Stimulated activated CD8-positive, alpha-beta memory T cell treated with anti-CD3 and anti-CD28 coated beads, Interleukin-15, amount 100 ng/mL, for 24 hours (primary cell): ENCODE data around the gene CDK19.
"Not testable (repeated sequence)": the region's sequence is repeated elsewhere in the genome, so short reads cannot be mapped to it uniquely, and the experiment has no call there.

Experiments used
- DNase-seq: peaks from one replicate; pipeline ENCODE4 v3.0.0-alpha.2; 2020; ENCODE audit warnings: low read depth

Gene CDK19

DNA sequence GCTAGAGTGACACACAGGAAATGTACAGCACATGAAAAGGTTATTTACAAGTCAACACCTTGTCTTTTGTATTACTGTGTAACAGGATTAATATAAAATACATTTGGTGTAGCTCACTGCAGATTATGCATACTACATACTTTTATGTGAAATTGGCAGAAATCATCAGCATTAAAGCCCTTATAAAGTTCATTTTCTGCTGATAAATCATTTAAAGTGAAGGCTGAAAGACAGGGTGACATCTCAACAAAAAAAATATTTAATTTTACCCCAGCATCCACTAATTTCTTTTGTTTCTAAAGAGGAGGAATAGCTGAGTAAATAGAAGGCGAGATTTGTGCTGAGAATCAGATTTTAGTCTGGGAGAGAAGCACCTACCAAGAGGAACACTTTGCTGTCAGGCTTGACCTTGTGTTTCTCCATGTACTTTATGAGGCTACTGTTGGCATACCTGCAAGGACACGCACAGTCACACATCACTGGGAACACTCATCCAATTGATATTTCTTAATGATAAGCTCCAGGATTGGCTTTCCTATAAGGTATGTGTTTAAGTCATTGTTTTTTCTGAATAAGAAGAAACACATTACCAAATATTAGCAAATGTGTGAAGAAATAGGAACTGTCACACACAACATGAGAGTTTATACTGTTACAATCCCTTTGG lies 192.2 kb downstream of the CDK19 start:
- DNase-seq: no peak

DNA sequence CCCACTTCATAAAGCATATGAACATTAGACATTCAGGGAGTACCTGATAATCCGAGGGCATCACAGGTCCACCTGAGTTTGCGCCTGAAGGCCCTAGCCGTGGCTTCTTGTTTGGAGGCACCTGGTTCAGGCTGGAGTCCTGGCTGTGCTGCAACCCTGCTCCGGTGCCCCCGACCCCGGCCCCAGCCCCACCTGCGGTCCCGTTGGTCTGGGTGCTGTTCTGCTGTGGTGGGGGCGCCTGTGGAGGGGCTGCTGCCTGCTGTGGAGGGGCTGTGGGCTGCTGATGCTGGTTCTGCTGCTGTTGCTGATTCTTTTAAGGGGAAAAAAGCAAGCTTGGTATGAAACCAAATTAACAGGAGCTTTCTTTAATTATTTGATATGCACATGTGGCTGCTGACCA lies 194.2 kb downstream of the CDK19 start:
- no peak for DNase-seq

DNA sequence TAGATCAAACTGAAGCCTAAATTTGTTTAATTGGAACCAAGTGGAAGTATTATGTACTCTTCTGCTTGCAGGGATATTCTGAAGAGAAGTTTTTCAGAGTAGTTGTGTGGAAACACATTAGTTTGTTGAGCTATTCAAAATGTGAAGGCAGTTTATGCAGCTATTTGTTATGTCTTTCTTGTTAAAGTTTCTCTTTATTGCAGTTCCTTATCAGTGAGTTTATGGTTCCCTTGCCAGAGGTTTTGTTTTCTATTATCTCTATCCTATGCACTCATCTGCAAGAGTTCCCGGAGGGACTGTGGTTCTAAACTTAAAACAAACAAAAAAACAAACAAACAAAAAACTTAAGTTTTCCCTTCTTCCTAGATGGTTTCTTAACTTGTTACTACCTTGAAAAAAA lies 195.2 kb downstream of the CDK19 start:
- DNase-seq: no peak

DNA sequence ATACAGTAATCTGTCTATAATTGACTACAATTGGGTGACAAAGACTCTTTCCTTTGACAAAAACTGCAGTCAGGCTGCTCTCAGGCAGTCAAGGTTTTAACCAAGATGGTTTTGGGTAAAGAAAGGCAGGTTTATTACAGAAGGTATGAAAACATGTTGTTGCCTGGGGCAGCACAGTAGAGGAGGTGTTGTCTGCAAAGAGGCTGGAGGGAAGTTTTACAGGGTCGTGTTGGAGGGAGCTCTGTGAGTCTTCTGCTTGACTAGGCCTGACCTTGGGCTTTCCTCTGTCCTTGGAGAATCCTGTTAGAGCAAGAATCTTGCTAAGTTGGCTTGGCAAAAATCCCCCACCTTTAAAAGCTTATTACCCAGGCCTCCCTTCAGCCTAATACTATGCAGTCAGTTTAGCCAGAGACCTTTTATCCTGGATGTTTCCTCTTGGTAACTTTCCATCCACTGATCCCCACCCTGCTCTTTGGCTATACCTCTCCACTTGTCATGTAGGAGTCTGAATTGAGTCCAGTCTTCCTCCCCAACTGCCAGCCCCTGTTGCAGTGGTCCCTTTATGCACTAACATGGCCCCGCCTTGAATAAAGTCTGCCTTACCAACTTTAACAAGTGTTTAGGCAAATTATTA lies 195.9 kb downstream of the CDK19 start:
- no peak for DNase-seq

DNA sequence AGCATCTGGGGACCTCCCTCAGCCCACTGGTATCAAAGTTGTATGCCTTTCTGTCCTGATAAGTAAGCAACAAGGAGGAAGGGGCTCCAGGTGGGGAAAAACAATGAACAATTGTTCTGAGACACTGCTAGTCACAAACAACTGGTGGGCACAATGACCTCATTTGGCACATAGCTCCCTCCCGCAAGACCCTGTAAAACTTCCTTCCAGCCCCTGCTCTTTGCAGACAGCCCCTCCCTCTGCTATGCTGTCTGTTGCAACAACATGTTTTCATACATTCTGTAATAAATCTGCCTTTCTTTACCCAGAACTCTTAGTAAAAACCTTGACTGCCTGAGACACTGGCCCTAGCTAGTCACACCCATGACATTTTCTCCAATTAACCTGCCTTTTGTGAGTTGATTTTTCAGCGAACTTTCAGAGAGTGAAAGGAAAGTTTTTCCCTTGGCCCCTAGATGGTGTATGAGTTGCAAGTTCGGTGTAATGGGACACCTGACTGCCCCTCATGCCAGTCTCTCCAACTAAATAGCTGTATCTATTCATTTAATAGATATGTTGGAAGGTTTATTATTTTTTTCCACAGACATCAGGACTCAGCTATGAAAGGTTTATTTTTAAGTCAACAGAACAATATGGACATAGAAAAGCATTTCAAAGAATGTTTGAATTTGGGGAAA lies 196.5 kb downstream of the CDK19 start:
- DNase-seq: no peak

DNA sequence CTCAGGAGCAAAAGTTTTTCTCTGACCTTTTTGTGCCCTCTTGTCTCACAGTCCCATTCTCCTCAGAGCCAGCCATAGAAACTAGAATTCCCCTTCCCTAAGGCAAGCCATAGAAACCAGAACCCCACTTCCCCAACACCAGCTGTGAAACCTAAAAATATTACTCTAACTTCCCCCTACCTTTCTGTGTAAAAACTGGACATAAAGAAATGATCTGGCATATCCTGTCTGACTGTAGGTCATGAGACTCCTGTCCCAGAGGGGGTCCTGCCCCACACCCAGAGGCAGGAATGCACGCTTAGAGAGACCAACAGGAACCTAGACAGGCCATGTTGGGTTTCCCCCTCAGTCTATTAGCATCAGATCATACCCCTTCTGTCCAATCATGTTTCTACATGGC lies 198.2 kb downstream of the CDK19 start:
- DNase-seq: no peak

DNA sequence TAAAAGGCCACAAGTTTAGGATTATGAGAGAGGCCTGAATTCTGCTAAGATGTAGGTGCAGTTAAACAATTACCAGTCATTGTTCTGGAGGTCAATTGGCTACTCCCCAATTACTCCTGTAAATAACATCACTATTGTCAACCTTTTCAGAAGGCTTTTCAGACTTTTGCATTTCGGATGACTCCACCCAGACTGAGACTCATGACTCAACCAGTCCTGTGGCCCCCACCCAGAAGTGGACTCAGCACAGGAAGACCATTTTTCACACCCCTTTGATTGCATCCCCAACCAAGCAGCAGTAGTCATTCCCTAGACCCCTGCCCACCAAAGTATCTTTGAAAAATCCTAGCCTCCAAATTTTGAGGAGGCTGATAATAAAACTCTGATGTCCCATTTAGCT lies 199.5 kb downstream of the CDK19 start:
- no peak for DNase-seq

DNA sequence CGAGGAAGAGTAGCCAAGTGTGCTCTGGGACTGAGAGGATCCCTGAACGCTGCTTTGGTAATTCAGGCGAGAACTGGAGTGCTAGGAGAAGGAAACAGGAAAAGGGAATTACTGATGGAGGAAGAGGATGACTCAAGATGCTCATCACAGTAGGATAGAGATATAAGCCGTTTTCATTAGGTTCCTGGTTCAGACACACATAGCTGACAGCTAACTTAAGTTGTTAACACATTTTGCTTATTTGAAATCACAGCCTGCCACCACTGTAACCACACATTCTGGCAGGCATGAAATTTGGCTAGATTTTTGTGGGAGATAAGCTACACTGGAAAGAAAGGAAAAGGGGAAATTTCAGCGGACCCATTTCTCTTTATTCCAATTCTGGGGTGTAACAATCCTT lies 200.7 kb downstream of the CDK19 start:
- no peak for DNase-seq

DNA sequence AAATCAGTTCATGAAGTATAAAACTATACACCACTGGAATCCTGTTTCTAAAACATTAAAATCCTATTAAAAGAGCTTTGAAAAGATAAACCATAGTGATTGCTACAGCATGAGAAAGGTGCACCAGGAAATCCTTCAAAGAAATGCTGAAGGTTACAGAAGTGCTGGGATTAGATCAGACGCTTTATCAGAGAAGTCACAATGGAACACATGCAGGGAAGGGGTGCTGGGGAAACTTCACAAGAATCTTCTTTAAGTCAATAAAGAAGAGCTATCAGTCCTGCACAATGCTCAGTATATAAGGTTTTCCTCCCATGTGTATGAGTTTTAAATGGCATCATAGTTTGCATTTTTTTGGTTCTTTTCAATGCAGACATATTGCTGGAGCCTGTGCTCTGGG lies 201.2 kb downstream of the CDK19 start:
- DNase-seq: no peak

DNA sequence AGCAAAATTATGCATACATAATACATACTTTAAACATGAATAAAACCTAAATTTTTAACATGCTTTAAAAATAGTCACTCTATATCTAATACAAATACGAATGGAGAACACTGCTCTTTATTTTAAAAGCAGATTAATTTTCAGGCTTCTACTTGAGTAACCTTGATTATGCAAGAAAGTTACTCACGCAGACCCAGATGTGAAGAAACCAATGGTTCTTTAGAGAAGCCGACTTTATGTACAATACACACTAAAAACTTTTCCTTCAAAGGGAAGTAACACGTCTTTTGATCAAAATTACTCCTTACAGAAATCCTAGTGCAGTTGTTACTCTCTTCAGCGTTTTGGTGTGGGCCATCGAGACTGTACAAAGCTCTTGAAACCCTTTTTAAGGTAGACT lies 201.9 kb downstream of the CDK19 start:
- DNase-seq: no peak

DNA sequence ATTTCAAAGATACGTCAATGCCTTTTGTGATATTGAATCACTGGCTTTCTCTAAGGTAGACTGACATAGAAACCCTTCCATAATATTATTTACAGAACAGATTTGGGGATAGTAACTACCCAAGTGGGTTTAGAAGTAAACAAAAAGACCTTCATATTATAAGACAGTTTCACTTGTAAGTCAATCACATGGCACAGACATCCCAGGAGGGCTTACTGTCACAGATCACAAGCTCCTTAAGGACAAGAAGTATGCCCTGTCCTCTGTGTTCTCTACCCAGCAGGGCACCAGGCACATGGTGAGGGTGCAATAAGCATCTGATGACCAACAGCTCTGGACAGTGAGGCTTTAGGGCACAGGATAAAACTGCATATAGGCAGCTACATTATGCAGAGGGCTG lies 203.0 kb downstream of the CDK19 start:
- DNase-seq: no peak

DNA sequence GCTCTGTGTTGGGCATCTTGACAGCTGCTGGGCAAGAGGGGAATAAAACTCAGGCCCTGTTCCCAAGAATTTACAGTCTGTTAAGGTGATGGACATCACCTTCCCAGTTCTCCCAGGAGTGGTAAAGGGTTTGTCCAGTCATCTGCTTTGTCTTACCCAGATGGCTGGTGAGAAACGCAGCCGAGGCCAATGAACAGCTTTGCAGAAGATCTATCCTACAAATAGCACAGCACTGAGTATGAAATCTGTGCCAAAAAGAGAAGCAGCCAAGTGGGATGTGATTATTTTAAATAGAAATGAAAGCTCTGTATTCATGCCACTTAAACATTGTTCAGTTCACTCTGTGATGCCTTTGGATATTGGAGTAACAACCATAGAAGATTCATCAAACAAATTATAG lies 206.2 kb downstream of the CDK19 start:
- DNase-seq: no peak

DNA sequence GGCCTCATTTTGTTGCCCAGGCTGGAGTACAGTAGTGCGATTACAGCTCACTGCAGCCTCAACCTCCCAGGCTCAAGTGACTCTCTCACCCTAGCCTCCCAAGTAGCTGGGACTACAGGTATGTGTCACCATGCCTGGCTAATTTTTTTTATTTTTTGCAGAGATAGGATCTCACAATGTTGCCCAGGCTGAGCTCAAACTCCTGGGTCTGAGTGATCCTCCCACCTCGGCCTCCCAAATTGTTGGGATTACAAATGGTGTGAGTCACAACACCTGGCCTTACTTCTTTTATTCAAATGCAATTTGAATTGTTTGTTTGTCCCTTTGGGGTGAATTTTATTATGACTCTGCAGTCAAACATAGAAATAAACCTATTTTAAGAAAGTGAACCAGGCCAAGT lies 207.1 kb downstream of the CDK19 start:
- no peak for DNase-seq

DNA sequence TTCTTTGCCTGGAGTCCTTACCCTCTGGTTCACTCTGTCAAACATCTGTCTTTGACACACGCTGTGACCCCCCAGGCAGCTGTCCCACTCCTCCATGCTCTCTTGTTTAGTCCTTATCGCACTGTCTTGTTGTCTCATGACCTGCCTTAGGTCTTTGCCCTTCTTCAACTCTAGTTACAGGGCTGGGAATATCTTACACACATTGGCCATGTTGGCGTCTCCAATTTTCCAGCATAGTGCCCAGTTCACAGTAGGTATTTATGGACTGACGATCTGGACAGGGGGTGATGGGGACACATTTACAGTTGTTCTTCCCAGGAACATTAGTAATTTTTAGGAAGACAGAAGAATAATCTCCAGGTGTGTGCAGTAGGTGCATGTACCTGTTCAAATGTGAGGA lies 209.1 kb downstream of the CDK19 start:
- no peak for DNase-seq

DNA sequence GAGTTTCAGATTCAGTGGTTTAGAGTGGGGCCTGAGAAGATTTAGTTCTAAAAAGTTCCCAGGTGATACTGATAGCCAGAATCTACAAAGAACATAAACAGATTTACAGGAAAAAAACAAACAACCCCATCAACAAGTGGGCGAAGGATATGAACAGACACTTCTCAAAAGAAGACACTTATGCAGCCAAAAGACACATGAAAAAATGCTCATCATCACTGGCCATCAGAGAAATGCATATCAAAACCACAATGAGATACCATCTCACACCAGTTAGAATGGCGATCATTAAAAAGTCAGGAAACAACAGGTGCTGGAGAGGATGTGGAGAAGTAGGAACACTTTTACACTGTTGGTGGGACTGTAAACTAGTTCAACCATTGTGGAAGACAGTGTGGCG lies 214.6 kb downstream of the CDK19 start:
- not testable (repeated sequence) for DNase-seq

DNA sequence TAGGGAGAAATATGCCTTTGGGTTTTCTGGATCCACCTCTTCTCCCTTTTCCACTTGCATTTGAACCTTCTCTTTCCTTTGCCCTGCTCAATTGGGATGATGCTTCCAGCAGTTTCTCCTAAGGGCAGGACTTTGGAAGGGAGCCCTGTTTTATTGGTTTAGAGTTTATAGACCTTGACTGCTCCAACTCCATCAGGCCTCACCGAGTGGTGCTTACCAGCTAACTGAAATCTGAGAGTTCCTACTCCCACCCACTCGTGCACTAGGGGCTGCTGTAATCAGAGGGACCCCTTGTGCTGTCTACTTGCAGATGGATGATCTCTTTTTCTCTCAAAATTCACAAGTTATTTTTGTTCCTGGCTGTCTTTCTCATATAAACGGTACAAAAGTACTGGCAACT lies 217.5 kb downstream of the CDK19 start:
- DNase-seq: no peak

DNA sequence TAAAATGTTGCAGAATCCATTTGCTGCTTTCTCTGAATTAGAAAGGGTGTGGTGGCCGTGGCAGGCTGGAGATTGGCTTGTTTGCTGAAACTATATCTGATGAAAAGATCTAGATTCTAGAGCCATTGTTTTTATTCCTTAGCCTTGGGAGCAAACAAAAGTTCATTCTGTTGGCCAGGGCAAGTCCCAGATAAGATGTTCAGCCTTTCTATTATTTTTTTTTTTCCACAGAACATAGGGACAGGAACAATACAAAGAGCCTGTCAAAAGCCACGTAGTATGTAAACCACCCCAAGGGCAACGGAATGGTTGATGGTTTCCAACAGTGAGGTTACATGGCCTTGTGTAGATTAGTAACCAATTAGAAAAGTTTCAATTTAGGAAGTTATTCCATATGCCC lies 218.9 kb downstream of the CDK19 start:
- no peak for DNase-seq

DNA sequence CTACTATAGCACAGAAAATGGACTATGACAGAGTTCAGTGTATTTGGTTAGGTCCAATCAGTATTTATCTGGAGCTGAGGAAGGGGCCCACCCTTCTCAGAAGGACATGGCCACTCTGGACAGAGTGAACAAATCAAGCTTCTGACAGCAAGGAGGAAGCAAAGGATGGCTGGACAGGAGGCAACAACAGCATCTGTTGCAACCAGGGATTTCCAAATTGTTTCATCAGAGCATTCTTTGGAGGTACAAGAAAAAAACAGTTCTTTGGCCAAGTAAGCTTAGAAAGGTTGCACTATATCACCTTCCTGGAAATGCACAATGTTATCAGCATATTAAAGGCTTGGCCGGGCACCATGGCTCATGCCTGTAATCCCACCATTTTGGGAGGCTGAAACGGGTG lies 220.2 kb downstream of the CDK19 start:
- no peak for DNase-seq

DNA sequence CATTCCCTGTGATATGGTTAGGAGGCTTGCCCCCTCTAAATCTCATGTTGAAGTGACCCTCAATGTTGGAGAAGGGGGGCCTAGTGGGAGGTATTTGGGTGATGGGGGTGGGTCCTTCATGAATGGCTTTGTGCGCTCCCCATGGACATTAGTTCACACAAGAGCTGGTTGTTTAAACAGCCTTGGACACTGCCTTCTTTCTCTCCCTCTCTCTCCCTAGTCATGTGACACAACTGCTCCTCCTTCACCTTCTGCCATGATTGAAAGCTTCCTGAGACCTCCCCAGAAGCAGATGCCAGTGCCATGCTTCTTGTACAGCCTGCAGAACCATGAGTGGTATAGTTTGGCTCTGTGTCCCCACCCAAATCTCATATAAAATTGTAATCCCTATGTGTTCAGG lies 221.6 kb downstream of the CDK19 start:
- no peak for DNase-seq

DNA sequence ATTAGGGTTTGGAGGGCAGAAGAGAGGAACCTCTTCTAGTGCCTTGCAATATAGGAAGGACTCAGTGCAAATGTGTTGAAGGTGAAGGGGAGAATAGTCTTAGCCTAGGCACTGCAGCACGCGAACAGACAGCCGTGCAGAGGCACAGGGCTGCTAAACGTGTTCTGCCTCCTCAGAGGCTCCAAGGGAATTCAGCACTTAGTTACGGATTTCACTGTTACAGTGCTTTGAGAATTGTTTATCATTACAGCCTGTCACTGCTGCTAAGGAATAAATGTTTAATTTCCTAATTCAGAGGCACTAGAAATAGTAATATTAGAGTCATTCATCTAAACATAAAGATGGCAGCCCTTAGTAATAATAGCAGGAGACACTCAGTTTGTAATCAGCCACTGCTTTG lies 222.5 kb downstream of the CDK19 start:
- no peak for DNase-seq

DNA sequence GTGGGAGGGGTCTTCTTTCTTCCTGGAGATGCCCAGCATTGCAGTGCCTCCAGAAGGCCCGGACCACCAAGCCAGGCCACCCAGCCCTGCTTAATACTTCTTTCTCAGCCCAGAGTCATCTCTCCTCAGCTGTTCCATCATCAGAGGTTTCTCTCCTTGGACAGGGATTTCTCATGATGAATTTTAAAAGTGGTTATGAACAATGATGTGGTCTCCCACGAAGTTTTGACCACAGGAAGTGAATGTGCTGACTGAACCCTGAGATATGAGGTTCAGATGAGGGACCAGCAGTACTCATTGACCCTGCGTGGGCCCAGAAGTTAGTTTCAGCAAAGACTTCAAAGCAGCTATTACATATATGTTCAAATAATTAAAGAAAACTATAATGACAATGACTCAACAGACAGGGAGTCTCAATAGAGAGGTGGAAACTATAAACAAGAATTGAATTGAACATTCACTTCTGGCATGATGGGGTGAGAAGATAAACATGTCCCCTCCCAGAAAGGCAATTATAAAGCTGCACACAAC lies 224.4 kb downstream of the CDK19 start:
- no peak for DNase-seq

DNA sequence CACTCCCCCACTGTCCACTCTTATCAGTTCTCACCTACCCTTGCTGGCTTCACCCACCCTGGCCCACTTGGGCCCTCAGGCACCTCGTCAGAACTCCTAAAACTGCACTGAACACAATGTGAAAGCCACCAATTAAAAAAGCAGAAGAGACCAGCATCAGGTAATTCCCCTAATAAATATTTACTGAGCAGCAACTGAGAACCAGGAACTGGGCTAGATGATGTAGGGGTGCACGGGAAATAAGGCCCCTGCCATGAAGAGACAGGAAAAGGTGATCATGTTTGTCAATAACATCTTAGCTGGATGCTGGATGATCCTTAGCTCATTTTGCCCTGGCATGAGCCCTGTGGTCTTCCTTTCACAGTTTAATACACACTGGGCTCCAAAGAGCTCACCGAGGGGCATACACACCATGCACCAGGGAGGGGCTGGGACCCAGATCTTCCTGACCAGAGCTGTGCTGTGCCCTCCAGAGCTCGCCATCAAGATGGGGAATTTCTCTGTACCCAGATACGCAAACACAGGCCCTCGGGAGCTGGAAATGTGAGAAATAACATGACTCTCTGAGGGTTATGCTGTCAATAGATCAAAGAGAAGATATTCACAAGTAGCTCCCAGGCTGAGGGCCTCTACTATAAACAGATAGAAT lies 225.3 kb downstream of the CDK19 start:
- no peak for DNase-seq

DNA sequence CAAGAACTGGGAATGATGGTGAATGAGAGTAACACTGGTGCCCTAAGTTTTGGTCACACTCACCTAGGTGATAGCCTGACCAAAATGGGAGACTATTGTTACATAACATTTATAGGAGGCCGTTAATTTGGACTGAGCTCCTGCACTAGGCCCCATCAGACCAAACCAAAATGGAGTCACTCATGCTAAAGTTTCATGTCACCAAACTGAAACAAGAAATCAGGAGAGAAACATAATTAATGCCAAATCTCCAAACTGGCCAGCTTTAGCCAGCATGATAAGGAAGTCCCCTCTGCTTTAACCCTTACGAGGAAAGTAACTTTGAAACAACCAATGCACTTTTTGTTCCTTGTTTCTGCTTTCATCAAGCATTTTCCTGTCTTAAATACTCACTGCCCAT lies 227.9 kb downstream of the CDK19 start:
- no peak for DNase-seq
